ENCODE measurements around the gene ARHGAP9. TPM values are rescaled to one million over a fixed set of nuclear protein-coding genes. Genes with fewer than 3 reads are reported as not detected.

ARHGAP9 gene
- total and polyA plus RNA-seq, 12 donors = 1.3 to 46.4 (median 16.8) TPM

GRCh38 chr12:57521525-57522010 lies 41.9 kb upstream of the ARHGAP9 start:
- TF ChIP-seq POLR2A (IDR thresholded peaks at IDR 0.05) (peak in 1 of 2 donors; percentile 46), CTCF (IDR thresholded peaks at IDR 0.05) (no peak)
- 23 to 33% (median 27%) methylated on average over 16 to 17 of the region's 17 CpGs for WGBS, 4 donors
- H3K9me3 ChIP-seq (replicated peaks in 1 of 3) = no peaks in the 10 kb centered on the region
- peak overlapping the region in 1 of 4 donors; percentile 90 for H3K4me3 ChIP-seq
- intact Hi-C loops (cut with DNase I) = no loop called here
- peaks cover 49 to 59% of the 10 kb centered on the region in 2 donors for H3K4me1 ChIP-seq (replicated peaks in 1 of 2)
- peak; percentile 66 to 82 (median 72) for DNase-seq
- H3K27ac ChIP-seq = peak overlapping the region; percentile 94 to 100 (median 97)
- H3K27me3 ChIP-seq = no peaks in the 10 kb centered on the region
- peaks cover 0 to 36% of the 10 kb centered on the region in 2 donors for H3K36me3 ChIP-seq (replicated peaks in 1 of 2)

DNA sequence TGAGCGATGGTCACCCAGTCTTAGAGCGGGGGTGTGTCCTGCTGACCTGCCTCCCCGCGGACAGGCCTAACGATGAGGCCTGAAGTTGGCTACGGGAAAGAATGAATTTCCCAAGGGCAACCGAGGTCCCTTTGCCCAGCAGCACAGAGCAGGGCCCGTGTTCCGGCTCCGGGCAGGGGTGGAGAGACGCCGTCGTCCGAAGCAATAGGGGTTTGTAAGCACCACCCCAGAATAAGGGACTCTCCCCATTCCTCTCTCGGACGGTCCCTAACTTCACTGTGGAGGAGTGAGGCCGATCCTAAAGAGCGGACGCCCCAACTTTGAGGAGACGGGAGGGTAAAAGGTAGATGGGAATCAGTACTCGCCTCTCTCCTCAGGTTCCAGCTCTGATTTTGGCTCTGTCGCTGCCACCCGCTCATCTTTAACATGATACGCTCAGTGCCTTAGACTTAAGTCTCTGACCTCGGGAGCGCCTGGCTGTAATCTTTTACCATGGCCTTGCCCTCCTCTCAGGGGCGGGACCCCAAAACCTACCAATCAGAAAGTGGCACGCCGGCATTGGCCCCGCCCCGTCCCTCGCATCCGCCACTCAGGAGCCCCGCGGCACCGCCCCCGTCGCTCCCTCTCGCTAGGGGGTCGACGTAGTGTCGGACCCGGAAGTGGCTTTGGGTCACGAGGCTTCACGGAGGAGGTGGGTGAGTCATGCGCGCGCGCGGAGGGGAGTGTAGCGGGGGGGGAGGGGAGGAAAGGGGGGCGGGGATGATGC lies 40.6 kb upstream of the ARHGAP9 start, which contains the start of gene DDIT3:
TSS of gene DDIT3 (minus strand) at position 462 of the 766 bp plus-strand sequence. CDS start 3,108 bp downstream, outside the sequence.
- H3K4me3 ChIP-seq = peak within 1 kb of the TSS; percentile 15 to 94 (median 83)
- peaks cover 49 to 59% of the 10 kb centered on the region in 2 donors for H3K4me1 ChIP-seq (replicated peaks in 1 of 2)
- no peak for TF ChIP-seq CTCF (IDR thresholded peaks at IDR 0.05)
- TF ChIP-seq POLR2A (IDR thresholded peaks at IDR 0.05) = peak; percentile 98 to 100
- H3K27ac ChIP-seq = peak within 1 kb of the TSS; percentile 96 to 100 (median 99)
- peaks cover 0 to 39% of the 10 kb centered on the region in 2 donors for H3K36me3 ChIP-seq (replicated peaks in 1 of 2)
- 0 to 2% (median 0%) methylated on average over 5 to 51 of the region's 52 CpGs for WGBS, 4 donors
- no peaks in the 10 kb centered on the region for H3K27me3 ChIP-seq
- no peaks in the 10 kb centered on the region for H3K9me3 ChIP-seq (replicated peaks in 1 of 3)
- DNase-seq = peak; percentile 100
- intact Hi-C loops (cut with DNase I) = no loop called here

- Histone ChIP-seq H3K4me1 (replicated peaks in 1 of 2) (peaks cover 46 to 56% of the 10 kb centered on the region in 2 donors), H3K36me3 (replicated peaks in 1 of 2) (peaks cover 0 to 39% of the 10 kb centered on the region in 2 donors)
- intact Hi-C loops (cut with DNase I) = no loop called here
Observed at GRCh38 chr12:57519796-57520052, 40.1 kb upstream of the ARHGAP9 start.

More at GRCh38 chr12:57519796-57520052, 40.1 kb upstream of the ARHGAP9 start:
- no peaks in the 10 kb centered on the region for H3K27me3 ChIP-seq
- DNase-seq = peak in 1 of 7 donors; percentile 83
- H3K9me3 ChIP-seq (replicated peaks in 1 of 3) = no peaks in the 10 kb centered on the region
- TF ChIP-seq CTCF (IDR thresholded peaks at IDR 0.05) (peak in 1 of 6 experiments; percentile 7), POLR2A (IDR thresholded peaks at IDR 0.05) (no peak)
- H3K27ac ChIP-seq = peak overlapping the region; percentile 92 to 100 (median 99)
- peak overlapping the region; percentile 15 to 94 (median 81) for H3K4me3 ChIP-seq
- WGBS, 4 donors = 0 to 1% (median 0%) methylated on average over 4 to 8 of the region's 8 CpGs
